MM.1S (cell line): ENCODE data around the gene OPRM1.

Experiments
- EZH2 ChIP-seq: fragments of 300-600 bp; sonication (generic); optimal IDR thresholded peaks from 2 replicates; pipeline ENCODE3; 2017; ENCODE audit warnings: low read depth, mild to moderate bottlenecking, antibody characterized with exemption, low read length, mixed read lengths
- EZH2phosphoT487 ChIP-seq: fragments of 300-600 bp; sonication (generic); IDR thresholded peaks from 2 replicates; pipeline ENCODE4 v1.6.1; 2018; ENCODE audit warnings: antibody characterized with exemption, low read length
- TF ChIP-seq, protein P1 (sequence below): fragments of 300-600 bp; sonication (generic); IDR thresholded peaks from 2 replicates; pipeline ENCODE4 v1.5.1; 2016; ENCODE audit warnings: antibody characterized with exemption, low read length, mixed read lengths

DNA sequence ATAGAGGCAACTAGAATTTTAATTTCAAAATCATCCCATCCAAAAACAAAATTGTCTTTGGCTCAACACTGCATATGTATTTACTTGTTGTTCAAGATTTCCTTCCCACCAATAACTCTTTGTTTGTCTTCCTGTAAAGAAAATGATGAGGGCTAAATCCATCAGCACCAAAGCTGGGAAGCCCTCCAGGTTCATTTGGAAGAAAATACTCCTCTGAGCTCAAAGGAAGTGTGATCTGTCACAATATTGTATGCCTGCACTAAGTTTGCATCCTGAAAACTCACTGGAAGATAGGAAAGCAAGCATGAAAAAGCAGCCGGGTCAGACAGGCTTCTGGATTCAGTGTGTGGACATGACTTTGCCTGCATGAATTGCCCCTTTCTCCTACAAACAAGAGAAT, 28.7 kb upstream of the OPRM1 start:
- TF ChIP-seq, protein P1, sequence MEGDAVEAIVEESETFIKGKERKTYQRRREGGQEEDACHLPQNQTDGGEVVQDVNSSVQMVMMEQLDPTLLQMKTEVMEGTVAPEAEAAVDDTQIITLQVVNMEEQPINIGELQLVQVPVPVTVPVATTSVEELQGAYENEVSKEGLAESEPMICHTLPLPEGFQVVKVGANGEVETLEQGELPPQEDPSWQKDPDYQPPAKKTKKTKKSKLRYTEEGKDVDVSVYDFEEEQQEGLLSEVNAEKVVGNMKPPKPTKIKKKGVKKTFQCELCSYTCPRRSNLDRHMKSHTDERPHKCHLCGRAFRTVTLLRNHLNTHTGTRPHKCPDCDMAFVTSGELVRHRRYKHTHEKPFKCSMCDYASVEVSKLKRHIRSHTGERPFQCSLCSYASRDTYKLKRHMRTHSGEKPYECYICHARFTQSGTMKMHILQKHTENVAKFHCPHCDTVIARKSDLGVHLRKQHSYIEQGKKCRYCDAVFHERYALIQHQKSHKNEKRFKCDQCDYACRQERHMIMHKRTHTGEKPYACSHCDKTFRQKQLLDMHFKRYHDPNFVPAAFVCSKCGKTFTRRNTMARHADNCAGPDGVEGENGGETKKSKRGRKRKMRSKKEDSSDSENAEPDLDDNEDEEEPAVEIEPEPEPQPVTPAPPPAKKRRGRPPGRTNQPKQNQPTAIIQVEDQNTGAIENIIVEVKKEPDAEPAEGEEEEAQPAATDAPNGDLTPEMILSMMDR: no peak
- TF ChIP-seq EZH2phosphoT487 (no peak), EZH2 (no peak)
